GM12872 (cell line): ENCODE results near the gene GALE.

Experiments
- CTCF ChIP-seq: IDR thresholded peaks from 3 replicates; pipeline ENCODE4 v1.5.1; 2011; ENCODE audit warnings: low read depth, mild to moderate bottlenecking, low read length, moderate library complexity; ENCODE audit not compliant: insufficient read depth

The GALE gene

GRCh38 chr1:23816361-23816760 is 15.8 kb upstream of the GALE start:
- no peak for TF ChIP-seq CTCF

GRCh38 chr1:23814016-23814415 is 13.5 kb upstream of the GALE start:
- no peak for TF ChIP-seq CTCF

GRCh38 chr1:23810818-23811540 is 10.4 kb upstream of the GALE start:
- TF ChIP-seq CTCF: peak; percentile 95

GRCh38 chr1:23809751-23810171 is 9.2 kb upstream of the GALE start:
- peak; percentile 97 for TF ChIP-seq CTCF

- TF ChIP-seq CTCF: no peak
Measured at GRCh38 chr1:23807453-23807852, 6.9 kb upstream of the GALE start.

- no peak for TF ChIP-seq CTCF
Measured at GRCh38 chr1:23806280-23806679, 5.7 kb upstream of the GALE start.

- TF ChIP-seq CTCF: no peak
Measured at GRCh38 chr1:23805025-23805424, 4.5 kb upstream of the GALE start.
